ENCODE results near the gene ADGRG1. TPM values are rescaled to one million over a fixed set of nuclear protein-coding genes. Genes with fewer than 3 reads are reported as not detected.

The ADGRG1 gene
- total RNA-seq, 1 experiment from 2014 or later = 10.2 TPM

DNA sequence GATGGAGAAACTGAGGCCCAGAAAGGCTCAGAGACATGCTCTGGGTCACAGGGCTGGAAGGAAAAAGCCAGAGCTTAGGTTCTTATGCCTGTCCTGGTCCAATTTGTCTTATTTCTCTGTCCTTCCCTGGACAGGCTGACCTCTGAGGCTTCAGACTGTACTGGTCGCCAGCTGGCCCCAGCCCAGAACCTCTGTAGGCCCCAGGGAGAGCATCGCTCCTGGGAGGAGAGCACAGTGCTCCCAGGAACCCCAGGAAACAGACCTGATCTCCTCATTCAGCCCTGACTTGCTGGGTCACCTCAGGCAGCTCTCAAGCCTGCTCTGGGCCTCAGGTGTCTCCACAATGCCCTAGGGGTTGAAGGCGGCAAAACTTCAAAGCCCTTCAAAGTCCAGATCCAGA is 71.1 kb downstream of the ADGRG1 start:
- POLR2A ChIA-PET = no interaction called here
- intact Hi-C loops (cut with micrococcal nuclease) = no loop called here

DNA sequence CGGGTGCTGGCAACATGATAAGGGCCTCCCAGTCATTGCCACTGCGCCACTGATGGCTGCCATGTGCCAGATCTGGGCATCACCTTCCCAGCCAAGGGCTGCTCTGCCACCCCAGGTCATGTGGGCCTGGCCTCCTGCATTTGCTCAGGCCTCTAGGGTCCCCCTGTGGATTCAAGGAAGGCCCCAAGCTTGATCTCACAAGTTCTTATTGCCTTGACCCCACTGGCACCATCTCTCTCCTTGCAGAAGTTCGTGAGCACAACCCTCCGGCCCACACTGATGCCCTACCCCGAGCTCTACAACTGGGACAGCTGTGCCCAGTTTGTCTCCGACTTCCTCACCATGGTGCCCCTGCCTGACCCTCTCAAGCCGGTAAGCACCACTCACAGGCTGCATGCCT is 71.5 kb downstream of the ADGRG1 start:
- ChIA-PET POLR2A (no interaction called here), CTCF (interaction anchor here (1.5 kb wide), 1 partner anchor 19 kb away, joined by 4 read pairs; no protein-coding TSS in a partner anchor)
- no TSS peak for BruUV-seq (replicated peaks)
- H3K4me1 Mint-ChIP-seq (ENCODE audit: insufficient read depth, unreplicated experiment) = no peaks in the 10 kb centered on the region
- no peak for DNase-seq (ENCODE audit: unreplicated experiment)
- H3K27ac Mint-ChIP-seq (ENCODE audit: low read depth, unreplicated experiment) = no peak overlapping the region
- H3K27me3 Mint-ChIP-seq (ENCODE audit: insufficient read depth, unreplicated experiment) = peaks cover 12% of the 10 kb centered on the region
- H3K36me3 Mint-ChIP-seq (ENCODE audit: insufficient read depth, unreplicated experiment) = no peaks in the 10 kb centered on the region
- TF ChIP-seq, protein P1, sequence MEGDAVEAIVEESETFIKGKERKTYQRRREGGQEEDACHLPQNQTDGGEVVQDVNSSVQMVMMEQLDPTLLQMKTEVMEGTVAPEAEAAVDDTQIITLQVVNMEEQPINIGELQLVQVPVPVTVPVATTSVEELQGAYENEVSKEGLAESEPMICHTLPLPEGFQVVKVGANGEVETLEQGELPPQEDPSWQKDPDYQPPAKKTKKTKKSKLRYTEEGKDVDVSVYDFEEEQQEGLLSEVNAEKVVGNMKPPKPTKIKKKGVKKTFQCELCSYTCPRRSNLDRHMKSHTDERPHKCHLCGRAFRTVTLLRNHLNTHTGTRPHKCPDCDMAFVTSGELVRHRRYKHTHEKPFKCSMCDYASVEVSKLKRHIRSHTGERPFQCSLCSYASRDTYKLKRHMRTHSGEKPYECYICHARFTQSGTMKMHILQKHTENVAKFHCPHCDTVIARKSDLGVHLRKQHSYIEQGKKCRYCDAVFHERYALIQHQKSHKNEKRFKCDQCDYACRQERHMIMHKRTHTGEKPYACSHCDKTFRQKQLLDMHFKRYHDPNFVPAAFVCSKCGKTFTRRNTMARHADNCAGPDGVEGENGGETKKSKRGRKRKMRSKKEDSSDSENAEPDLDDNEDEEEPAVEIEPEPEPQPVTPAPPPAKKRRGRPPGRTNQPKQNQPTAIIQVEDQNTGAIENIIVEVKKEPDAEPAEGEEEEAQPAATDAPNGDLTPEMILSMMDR (IDR thresholded peaks at IDR 0.05; ENCODE audit: unreplicated experiment) = no peak
- no peaks in the 10 kb centered on the region for H3K9me3 Mint-ChIP-seq (ENCODE audit: unreplicated experiment)
- no peak overlapping the region for H3K4me3 Mint-ChIP-seq (ENCODE audit: unreplicated experiment)
- intact Hi-C loops (cut with micrococcal nuclease) = no loop called here

More for the DNA sequence above, 71.1 kb downstream of the ADGRG1 start:
- no TSS peak for BruUV-seq (replicated peaks)
- Mint-ChIP-seq H3K9me3 (ENCODE audit: unreplicated experiment) (no peaks in the 10 kb centered on the region), H3K27me3 (ENCODE audit: insufficient read depth, unreplicated experiment) (peaks cover 7% of the 10 kb centered on the region), H3K4me1 (ENCODE audit: insufficient read depth, unreplicated experiment) (no peaks in the 10 kb centered on the region), H3K36me3 (ENCODE audit: insufficient read depth, unreplicated experiment) (no peaks in the 10 kb centered on the region), H3K27ac (ENCODE audit: low read depth, unreplicated experiment) (no peak overlapping the region), H3K4me3 (ENCODE audit: unreplicated experiment) (no peak overlapping the region)
- TF ChIP-seq, protein P1 (IDR thresholded peaks at IDR 0.05; ENCODE audit: unreplicated experiment) = no peak
- DNase-seq (ENCODE audit: unreplicated experiment) = no peak
- CTCF ChIA-PET = interaction anchor here (1.5 kb wide), 1 partner anchor 18 kb away, joined by 4 read pairs; no protein-coding TSS in a partner anchor

DNA sequence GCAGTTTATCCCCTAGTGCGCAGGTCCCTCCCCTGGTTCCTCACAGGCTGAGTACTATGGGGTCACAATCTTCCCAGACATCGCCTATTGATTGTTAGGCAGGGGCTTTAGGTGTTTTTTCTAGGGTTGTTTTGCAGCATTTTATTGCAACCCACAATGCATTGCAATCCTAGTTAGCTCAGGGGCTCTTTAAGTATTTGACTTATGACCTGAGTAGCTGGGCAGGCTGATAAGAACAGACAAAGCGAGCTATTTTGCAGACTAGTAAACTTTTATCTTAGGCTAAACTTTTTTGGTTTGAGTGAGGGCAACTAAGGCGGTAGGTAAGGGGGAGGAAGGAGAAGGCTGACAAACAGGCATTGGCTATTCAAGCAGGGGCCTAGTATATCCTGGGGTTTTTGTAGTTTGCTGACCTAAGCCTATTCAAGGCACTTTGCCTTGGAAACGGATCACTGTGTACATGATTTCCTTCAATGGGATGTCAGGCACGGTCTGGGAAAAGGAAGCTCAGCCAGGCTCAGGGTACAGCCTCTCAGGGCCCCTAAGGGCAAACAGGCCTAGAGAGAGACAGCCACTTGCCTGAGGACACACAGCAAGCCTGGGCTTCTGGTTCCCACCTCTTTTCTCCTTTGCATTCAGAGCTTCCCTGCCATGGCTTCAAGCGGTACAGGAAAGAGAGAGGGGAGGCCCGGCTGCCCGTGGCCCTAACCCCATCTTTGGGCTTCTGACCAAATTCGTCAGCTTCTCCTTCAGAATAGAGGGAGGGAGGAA is 72.5 kb downstream of the ADGRG1 start:
- DNase-seq (ENCODE audit: unreplicated experiment) = no peak
- Mint-ChIP-seq H3K27ac (ENCODE audit: low read depth, unreplicated experiment) (no peak overlapping the region), H3K27me3 (ENCODE audit: insufficient read depth, unreplicated experiment) (peaks cover 12% of the 10 kb centered on the region), H3K4me1 (ENCODE audit: insufficient read depth, unreplicated experiment) (no peaks in the 10 kb centered on the region), H3K9me3 (ENCODE audit: unreplicated experiment) (peaks cover 9% of the 10 kb centered on the region), H3K4me3 (ENCODE audit: unreplicated experiment) (no peak overlapping the region), H3K36me3 (ENCODE audit: insufficient read depth, unreplicated experiment) (no peaks in the 10 kb centered on the region)
- BruUV-seq (replicated peaks) = no TSS peak
- TF ChIP-seq, protein P1 (IDR thresholded peaks at IDR 0.05; ENCODE audit: unreplicated experiment) = no peak
- intact Hi-C loops (cut with micrococcal nuclease) = no loop called here
- ChIA-PET CTCF (interaction anchor here (1.5 kb wide), 1 partner anchor 20 kb away, joined by 4 read pairs; no protein-coding TSS in a partner anchor), POLR2A (no interaction called here)

DNA sequence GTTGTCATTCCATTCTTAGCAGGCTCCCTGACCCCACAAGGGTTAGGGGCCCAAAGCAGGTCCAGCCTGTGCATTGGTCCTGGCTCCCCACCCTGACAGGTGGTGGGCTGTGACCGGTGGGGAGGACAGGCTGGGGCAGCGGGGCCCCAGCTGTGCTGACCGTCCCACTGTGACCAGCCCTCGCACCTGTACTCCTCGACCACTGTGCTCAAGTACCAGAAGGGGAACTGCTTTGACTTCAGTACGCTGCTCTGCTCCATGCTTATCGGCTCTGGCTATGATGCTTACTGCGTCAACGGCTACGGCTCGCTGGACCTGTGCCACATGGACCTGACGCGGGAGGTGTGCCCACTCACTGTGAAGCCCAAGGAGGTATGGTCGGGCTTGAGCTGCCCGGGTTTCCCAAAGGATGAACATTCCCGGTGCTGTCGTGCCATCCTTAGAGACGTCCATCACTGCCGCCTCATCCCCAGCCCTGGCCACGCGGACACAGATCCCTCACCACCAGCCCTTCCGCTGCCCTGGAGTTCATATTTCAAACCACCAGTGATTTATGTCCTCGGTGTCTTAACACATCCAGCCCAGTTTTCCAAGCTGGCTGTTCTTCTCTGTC is 73.4 kb downstream of the ADGRG1 start:
- Mint-ChIP-seq H3K36me3 (ENCODE audit: insufficient read depth, unreplicated experiment) (no peaks in the 10 kb centered on the region), H3K27ac (ENCODE audit: low read depth, unreplicated experiment) (no peak overlapping the region), H3K4me1 (ENCODE audit: insufficient read depth, unreplicated experiment) (no peaks in the 10 kb centered on the region), H3K4me3 (ENCODE audit: unreplicated experiment) (no peak overlapping the region), H3K27me3 (ENCODE audit: insufficient read depth, unreplicated experiment) (peaks cover 12% of the 10 kb centered on the region), H3K9me3 (ENCODE audit: unreplicated experiment) (peaks cover 18% of the 10 kb centered on the region)
- ChIA-PET CTCF (interaction anchor here (0.6 kb wide), 1 partner anchor 34 kb away, joined by 3 read pairs; no protein-coding TSS in a partner anchor), POLR2A (no interaction called here)
- TF ChIP-seq, protein P1 (IDR thresholded peaks at IDR 0.05; ENCODE audit: unreplicated experiment) = no peak
- BruUV-seq (replicated peaks) = no TSS peak
- no peak for DNase-seq (ENCODE audit: unreplicated experiment)
- intact Hi-C loops (cut with micrococcal nuclease) = no loop called here
